DND-41 (cell line): ENCODE results near the gene ESYT2.

Experiments used
- EZH2 ChIP-seq: IDR thresholded peaks from 3 replicates; pipeline ENCODE4 v1.6.1; 2012; ENCODE audit warnings: borderline replicate concordance, low read depth, mild to moderate bottlenecking, moderate library complexity, low read length, inconsistent platforms; ENCODE audit not compliant: severe bottlenecking
- TF ChIP-seq, protein P1 (sequence below): IDR thresholded peaks from 2 replicates; pipeline ENCODE4 v1.5.1; 2012; ENCODE audit warnings: borderline replicate concordance, low read length, moderate library complexity, mild to moderate bottlenecking; ENCODE audit not compliant: poor library complexity, severe bottlenecking; ENCODE audit errors: extremely low read depth

- TF ChIP-seq, protein P1, sequence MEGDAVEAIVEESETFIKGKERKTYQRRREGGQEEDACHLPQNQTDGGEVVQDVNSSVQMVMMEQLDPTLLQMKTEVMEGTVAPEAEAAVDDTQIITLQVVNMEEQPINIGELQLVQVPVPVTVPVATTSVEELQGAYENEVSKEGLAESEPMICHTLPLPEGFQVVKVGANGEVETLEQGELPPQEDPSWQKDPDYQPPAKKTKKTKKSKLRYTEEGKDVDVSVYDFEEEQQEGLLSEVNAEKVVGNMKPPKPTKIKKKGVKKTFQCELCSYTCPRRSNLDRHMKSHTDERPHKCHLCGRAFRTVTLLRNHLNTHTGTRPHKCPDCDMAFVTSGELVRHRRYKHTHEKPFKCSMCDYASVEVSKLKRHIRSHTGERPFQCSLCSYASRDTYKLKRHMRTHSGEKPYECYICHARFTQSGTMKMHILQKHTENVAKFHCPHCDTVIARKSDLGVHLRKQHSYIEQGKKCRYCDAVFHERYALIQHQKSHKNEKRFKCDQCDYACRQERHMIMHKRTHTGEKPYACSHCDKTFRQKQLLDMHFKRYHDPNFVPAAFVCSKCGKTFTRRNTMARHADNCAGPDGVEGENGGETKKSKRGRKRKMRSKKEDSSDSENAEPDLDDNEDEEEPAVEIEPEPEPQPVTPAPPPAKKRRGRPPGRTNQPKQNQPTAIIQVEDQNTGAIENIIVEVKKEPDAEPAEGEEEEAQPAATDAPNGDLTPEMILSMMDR, result no peak
- no peak for TF ChIP-seq EZH2
Measured at GRCh38 chr7:158789842-158790241, 39.5 kb downstream of the ESYT2 start.
